ENCODE data around the gene TOMT. TPM values are rescaled to one million over a fixed set of nuclear protein-coding genes. Genes with fewer than 3 reads are reported as not detected.

The TOMT gene, protein sequence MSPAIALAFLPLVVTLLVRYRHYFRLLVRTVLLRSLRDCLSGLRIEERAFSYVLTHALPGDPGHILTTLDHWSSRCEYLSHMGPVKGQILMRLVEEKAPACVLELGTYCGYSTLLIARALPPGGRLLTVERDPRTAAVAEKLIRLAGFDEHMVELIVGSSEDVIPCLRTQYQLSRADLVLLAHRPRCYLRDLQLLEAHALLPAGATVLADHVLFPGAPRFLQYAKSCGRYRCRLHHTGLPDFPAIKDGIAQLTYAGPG
- total RNA-seq (2021; ENCODE audit: unreplicated experiment) (not detected), Bru-seq, nascent RNA (not detected), BruChase-seq, experiment 1, labeled RNA remaining after a 2-hour chase (not detected), BruChase-seq, experiment 2, labeled RNA remaining after a 6-hour chase (percentile 32 among the genes with signal in this experiment)
- not detected for polyA plus RNA-seq (2012; ENCODE audit: insufficient read length)
- long read RNA-seq, result 0 reads

DNA sequence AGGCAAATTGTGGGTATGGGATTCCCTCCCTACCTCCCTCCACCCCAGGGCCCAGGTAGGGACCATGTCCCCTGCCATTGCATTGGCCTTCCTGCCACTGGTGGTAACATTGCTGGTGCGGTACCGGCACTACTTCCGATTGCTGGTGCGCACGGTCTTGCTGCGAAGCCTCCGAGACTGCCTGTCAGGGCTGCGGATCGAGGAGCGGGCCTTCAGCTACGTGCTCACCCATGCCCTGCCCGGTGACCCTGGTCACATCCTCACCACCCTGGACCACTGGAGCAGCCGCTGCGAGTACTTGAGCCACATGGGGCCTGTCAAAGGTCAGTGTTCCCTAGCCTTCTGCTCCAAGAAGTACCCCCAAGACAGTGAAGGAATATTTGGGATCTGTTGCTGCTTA is at the start of gene TOMT:
TSS of gene TOMT (plus strand) at position 37 of the 400 bp plus-strand sequence. CDS start at position 65, 28 bp downstream.
- Histone ChIP-seq H3K9me3 (ENCODE audit: control insufficient read depth, insufficient read depth, low read depth, low read length) (no peaks in the 10 kb centered on the region), H3K4me3 (ENCODE audit: low read depth in 2 of 2, low read length in 2 of 2) (no peak within 1 kb of the TSS), H3K36me3 (ENCODE audit: control insufficient read depth, insufficient read depth, low read length) (no peaks in the 10 kb centered on the region; the same call in 1 of the 2 replicates), H3K27me3 (ENCODE audit: control insufficient read depth, insufficient read depth, low read length) (no peaks in the 10 kb centered on the region), H3K4me1 (ENCODE audit: control insufficient read depth, insufficient read depth, low read length) (peaks cover 10% of the 10 kb centered on the region), H3K27ac (ENCODE audit: low read length) (peak within 1 kb of the TSS; percentile 35; the same call in 1 of the 2 replicates)
- BruUV-seq (replicated peaks), result no TSS peak
- DNase-seq (ENCODE audit: low read depth, low spot score) (no peak), ATAC-seq (no peak)
- ChIA-PET POLR2A (no interaction called here), CTCF (interaction anchor here (0.6 kb wide), 1 partner anchor 579 kb away, joined by 6 read pairs; no protein-coding TSS in a partner anchor)
- in situ Hi-C loops (cut with HindIII; ENCODE audit: low pct_unique_long_range_greater_than_20kb, low sequenced_read_pairs), result no loop called here
- intact Hi-C loops (cut with micrococcal nuclease; ENCODE audit: unreplicated experiment), result no loop called here
- TF ChIP-seq SIN3A (IDR thresholded peaks at IDR 0.05; ENCODE audit: borderline replicate concordance, insufficient read depth, low read depth, low read length) (no peak), TCF7L2 (IDR thresholded peaks at IDR 0.05; ENCODE audit: low read depth, low read length) (no peak), POLR2AphosphoS5 (IDR thresholded peaks at IDR 0.05; ENCODE audit: low read depth, low read length) (no peak)
- TF ChIP-seq, protein P1, sequence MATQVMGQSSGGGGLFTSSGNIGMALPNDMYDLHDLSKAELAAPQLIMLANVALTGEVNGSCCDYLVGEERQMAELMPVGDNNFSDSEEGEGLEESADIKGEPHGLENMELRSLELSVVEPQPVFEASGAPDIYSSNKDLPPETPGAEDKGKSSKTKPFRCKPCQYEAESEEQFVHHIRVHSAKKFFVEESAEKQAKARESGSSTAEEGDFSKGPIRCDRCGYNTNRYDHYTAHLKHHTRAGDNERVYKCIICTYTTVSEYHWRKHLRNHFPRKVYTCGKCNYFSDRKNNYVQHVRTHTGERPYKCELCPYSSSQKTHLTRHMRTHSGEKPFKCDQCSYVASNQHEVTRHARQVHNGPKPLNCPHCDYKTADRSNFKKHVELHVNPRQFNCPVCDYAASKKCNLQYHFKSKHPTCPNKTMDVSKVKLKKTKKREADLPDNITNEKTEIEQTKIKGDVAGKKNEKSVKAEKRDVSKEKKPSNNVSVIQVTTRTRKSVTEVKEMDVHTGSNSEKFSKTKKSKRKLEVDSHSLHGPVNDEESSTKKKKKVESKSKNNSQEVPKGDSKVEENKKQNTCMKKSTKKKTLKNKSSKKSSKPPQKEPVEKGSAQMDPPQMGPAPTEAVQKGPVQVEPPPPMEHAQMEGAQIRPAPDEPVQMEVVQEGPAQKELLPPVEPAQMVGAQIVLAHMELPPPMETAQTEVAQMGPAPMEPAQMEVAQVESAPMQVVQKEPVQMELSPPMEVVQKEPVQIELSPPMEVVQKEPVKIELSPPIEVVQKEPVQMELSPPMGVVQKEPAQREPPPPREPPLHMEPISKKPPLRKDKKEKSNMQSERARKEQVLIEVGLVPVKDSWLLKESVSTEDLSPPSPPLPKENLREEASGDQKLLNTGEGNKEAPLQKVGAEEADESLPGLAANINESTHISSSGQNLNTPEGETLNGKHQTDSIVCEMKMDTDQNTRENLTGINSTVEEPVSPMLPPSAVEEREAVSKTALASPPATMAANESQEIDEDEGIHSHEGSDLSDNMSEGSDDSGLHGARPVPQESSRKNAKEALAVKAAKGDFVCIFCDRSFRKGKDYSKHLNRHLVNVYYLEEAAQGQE (IDR thresholded peaks at IDR 0.05; ENCODE audit: insufficient read depth in 1 of 2, low read depth in 2 of 2, low read length in 1 of 2), result no peak
- TF ChIP-seq, protein P2, sequence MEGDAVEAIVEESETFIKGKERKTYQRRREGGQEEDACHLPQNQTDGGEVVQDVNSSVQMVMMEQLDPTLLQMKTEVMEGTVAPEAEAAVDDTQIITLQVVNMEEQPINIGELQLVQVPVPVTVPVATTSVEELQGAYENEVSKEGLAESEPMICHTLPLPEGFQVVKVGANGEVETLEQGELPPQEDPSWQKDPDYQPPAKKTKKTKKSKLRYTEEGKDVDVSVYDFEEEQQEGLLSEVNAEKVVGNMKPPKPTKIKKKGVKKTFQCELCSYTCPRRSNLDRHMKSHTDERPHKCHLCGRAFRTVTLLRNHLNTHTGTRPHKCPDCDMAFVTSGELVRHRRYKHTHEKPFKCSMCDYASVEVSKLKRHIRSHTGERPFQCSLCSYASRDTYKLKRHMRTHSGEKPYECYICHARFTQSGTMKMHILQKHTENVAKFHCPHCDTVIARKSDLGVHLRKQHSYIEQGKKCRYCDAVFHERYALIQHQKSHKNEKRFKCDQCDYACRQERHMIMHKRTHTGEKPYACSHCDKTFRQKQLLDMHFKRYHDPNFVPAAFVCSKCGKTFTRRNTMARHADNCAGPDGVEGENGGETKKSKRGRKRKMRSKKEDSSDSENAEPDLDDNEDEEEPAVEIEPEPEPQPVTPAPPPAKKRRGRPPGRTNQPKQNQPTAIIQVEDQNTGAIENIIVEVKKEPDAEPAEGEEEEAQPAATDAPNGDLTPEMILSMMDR (IDR thresholded peaks at IDR 0.05), result no peak

DNA sequence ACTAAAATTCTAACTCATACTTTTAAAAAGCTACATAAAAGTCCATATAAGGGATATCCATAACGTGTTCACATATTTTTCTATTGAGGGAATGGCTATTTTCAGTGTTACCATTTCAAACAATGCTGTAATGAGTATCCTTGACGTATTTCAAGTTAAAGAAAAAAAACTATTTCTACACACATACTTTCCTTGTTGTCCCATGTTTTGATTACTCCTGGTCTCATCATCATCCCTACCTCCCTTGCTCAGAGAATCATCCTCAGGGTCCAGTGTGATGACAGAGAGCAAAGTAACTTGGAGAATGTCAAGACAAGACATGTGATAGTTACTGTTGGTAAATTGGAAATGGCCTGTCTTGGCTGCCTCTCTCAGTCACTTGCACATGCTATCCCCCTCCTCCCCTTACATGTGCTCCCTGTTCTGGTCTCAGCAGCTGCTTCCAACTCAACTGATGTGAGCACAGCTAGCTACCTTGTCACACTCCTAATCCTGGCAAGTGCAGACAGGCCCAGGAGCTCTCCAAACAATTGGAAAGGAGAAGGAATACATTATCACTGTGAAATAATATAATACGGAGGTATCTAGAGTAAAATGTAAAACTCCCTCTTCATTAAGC is 47.2 kb upstream of the TOMT start:
- ChIA-PET CTCF (interaction anchor here (1.0 kb wide), 1 partner anchor 373 kb away, joined by 3 read pairs; no protein-coding TSS in a partner anchor), POLR2A (interaction anchor here (0.5 kb wide), 1 partner anchor 14 kb away, joined by 19 read pairs; no protein-coding TSS in a partner anchor)
- H3K27ac ChIP-seq (ENCODE audit: low read length), result no peak overlapping the region
- in situ Hi-C loops (cut with HindIII; ENCODE audit: low pct_unique_long_range_greater_than_20kb, low sequenced_read_pairs) (no loop called here), intact Hi-C loops (cut with micrococcal nuclease; ENCODE audit: unreplicated experiment) (no loop called here)
- no peaks in the 10 kb centered on the region for H3K4me1 ChIP-seq (ENCODE audit: control insufficient read depth, insufficient read depth, low read length)
- DNase-seq (ENCODE audit: low read depth, low spot score), result no peak
- no peak for ATAC-seq
- H3K9me3 ChIP-seq (ENCODE audit: control insufficient read depth, insufficient read depth, low read depth, low read length), result no peaks in the 10 kb centered on the region
- no TSS peak for BruUV-seq (replicated peaks)
- no peaks in the 10 kb centered on the region for H3K27me3 ChIP-seq (ENCODE audit: control insufficient read depth, insufficient read depth, low read length)
- no peak overlapping the region for H3K4me3 ChIP-seq (ENCODE audit: low read depth in 2 of 2, low read length in 2 of 2)
- TF ChIP-seq, protein P1 (IDR thresholded peaks at IDR 0.05; ENCODE audit: insufficient read depth in 1 of 2, low read depth in 2 of 2, low read length in 1 of 2), result no peak
- TF ChIP-seq TCF7L2 (IDR thresholded peaks at IDR 0.05; ENCODE audit: low read depth, low read length) (no peak), SIN3A (IDR thresholded peaks at IDR 0.05; ENCODE audit: borderline replicate concordance, insufficient read depth, low read depth, low read length) (no peak), POLR2AphosphoS5 (IDR thresholded peaks at IDR 0.05; ENCODE audit: low read depth, low read length) (no peak)
- TF ChIP-seq, protein P2 (IDR thresholded peaks at IDR 0.05), result no peak
- no peaks in the 10 kb centered on the region for H3K36me3 ChIP-seq (ENCODE audit: control insufficient read depth, insufficient read depth, low read length)
